HTR-8/SVneo (cell line): ENCODE data around the gene GNB2.
A peak's percentile ranks its signal among the peaks of the same experiment; 100 is the strongest.

Experiments used
- DNase-seq: peaks from one replicate; pipeline ENCODE4 v3.0.0; 2011; ENCODE audit warnings: low spot score, mixed read lengths; ENCODE audit not compliant: insufficient read length
- FAIRE-seq: peaks from 2 replicates; lab custom pipeline; 2011; peaks lifted over from hg19 to GRCh38; lab: Jason Lieb, UNC

GNB2 gene

DNA sequence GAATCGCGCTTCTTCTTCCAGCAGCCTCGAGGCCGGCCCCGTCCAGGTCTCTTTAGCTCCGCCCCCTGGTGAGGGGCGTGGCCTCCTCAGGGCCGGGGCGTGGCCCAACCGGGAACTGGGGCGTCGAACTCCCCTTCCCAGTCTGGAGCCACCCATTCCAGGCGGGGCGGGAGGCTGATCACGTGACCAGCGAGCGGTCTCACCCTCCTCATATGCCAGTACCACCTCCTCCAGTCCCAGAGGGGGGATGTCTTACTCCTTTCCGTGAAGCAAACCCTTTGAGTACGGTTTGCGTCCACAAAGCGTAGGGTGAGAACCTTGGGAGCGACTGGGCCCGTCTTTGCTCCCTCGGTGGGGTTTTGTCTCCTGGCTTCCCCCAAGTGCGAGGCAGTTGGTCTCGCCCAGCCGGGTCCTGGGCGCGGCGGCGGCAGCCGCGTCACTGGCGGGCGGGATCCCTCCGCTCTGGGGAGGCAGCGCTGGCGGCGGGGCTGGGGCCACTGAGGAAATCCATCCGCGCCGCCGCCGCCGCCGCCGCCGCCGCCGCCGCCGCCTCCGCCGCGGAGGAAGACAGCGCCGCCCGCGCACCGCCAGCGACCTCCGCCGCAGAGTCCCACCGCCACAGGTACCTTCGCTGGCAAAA is at the start of gene GNB2:
Gene GNB2, plus strand, starts transcription at position 439 of the 640 bp plus-strand sequence. CDS start 2,526 bp downstream, outside the sequence.
- FAIRE-seq (peak; percentile 92), DNase-seq (peak; percentile 88)

GRCh38 chr7:100623951-100624824 is 49.4 kb upstream of the GNB2 start:
- DNase-seq (no peak), FAIRE-seq (no peak)

- no peak for FAIRE-seq
Measured at GRCh38 chr7:100626055-100626454, 47.5 kb upstream of the GNB2 start.

GRCh38 chr7:100626530-100627237 is 46.9 kb upstream of the GNB2 start:
- DNase-seq = peak; percentile 72
- no peak for FAIRE-seq

More at GRCh38 chr7:100626055-100626454, 47.5 kb upstream of the GNB2 start:
- DNase-seq = no peak

- no peak for FAIRE-seq
- DNase-seq = no peak
Measured at GRCh38 chr7:100627238-100627549, 46.3 kb upstream of the GNB2 start.

DNA sequence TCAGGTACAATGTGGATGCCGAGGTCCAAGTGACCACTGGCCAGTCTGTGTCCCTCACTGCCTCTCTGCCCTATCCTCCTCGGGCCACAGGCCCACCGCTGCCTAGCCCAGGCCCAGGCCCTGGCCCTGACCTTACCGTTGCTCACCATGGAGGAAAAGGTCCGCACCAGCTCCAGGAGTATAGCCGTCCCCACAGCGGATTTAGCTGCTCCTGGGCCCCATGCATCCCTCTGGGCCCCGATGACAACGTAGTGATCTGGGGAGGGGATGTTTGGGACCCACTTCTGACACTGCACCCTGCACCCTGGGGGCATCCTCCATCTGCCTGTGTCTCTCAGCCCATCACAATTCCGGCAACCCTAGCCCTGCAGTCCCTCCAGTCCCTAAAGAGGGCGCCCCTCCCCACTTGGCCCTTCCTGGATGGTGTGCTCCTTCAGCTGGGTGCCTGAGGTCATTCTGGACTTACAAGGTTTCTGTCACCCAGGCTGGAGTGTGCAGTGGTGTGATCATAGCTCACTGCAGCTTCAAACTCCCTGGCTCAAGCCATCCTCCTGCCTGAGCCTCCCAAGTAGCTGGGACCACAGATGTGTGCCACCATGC is 44.3 kb upstream of the GNB2 start:
- FAIRE-seq = no peak
- DNase-seq = no peak

DNA sequence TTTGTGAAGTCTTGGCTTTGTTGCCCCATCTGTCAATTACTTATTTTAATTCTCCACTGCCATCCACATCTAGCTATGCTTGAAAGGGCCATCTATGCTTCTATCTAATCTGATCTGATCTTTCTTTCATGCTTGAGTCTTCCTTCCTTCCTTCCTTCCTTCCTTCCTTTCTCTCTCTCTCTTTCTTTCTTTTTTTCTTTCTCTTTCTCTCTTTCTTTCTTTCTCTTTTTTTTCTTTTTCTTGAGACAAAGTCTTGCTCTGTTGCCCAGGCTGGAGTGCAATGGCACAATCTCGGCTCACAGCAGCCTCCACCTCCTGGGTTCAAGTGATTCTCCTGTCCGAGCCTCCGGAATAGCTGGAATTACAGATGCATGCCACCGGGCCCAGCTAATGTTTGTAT is 43.5 kb upstream of the GNB2 start:
- DNase-seq (no peak), FAIRE-seq (no peak)

DNA sequence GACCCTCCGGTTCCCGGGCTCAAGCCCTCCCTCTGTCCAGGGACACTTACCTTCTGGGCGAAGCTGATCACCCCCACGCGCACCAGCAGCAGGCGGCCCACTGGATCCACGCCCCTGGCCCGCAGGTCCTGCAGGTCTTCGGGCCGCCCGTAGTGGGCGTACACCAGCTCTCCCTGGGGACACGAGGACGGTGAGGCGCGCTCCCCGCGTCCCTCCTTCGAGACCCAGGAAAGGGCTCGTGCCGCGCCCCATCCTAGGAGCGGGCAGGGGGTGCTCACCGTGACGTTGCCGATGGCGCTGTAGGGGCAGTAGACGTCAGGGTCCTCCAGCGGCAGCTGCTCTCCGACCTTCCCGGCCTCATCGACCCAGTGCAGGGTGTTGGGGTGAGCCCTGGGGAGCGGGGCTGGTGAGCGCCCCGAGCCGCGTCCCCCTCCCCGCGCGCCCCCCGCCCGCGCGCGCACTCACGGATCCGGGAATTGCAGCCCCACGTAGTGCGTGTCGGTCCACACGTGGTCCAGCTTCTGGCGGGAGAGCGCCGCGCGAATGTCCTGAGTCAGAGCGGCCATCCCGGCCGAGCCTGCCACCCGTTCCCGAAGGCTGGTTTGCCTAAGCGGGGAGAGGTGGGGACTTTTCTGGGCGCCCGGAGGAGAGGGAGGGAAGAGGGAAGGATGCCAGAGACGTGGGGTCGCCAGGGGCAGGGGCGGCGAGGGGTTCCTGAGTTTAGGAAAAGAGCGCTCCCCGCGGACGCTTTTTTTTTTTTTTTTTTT is 40.4 kb upstream of the GNB2 start:
- DNase-seq (no peak), FAIRE-seq (no peak)

DNA sequence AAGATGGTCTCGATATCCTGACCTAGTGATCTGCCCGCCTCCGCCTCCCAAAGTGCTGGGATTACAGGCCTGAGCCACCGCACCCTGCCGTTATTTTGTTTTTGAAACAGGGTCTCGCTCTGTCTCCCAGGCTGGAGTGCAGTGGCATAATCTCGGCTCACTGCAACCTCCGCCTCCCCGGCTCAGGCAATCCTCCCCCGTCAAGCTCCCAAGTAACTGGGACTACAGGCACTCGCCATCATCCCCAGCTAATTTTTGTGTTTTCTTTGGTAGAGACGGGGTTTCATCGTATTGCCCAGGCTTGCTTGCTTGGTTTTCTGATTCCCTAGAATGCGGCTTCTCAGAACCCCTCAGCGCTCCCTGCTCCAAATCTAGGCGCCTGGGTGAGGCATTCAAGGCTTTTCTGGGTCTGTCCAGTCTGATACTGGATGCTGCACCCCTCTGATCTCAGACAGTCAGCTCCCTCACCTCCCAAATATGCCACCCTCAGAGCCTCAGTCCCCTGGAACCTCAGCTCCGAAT is 33.5 kb upstream of the GNB2 start:
- FAIRE-seq = no peak

GRCh38 chr7:100640517-100641440 is 32.8 kb upstream of the GNB2 start:
- DNase-seq (no peak), FAIRE-seq (no peak)

More for the DNA sequence above, 33.5 kb upstream of the GNB2 start:
- DNase-seq = no peak

DNA sequence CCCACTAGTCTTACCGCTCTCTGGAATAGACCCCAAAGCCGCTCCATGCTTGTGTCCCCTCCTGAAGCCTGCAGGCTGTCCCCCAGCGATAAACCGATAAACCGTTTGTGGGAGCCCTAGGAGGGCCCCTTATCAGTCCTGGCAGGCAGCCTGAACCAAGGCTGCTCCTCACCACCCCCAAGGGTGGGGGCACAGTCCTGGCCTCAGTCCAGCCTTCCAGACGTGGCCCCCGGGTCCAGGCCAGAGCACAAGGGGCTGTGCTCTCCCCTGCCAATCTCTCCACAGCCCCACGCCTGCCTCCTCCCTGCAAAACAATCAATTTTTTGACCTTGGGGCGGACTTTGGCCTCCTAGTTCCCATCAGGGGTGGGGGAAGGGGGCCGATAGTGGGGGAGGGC is 32.1 kb upstream of the GNB2 start, which contains the start of gene TFR2:
Gene TFR2, minus strand, starts transcription at position 90 of the 397 bp plus-strand sequence. Its CDS starts 43 bp downstream, at position 47.
- FAIRE-seq = no peak
- no peak for DNase-seq

DNA sequence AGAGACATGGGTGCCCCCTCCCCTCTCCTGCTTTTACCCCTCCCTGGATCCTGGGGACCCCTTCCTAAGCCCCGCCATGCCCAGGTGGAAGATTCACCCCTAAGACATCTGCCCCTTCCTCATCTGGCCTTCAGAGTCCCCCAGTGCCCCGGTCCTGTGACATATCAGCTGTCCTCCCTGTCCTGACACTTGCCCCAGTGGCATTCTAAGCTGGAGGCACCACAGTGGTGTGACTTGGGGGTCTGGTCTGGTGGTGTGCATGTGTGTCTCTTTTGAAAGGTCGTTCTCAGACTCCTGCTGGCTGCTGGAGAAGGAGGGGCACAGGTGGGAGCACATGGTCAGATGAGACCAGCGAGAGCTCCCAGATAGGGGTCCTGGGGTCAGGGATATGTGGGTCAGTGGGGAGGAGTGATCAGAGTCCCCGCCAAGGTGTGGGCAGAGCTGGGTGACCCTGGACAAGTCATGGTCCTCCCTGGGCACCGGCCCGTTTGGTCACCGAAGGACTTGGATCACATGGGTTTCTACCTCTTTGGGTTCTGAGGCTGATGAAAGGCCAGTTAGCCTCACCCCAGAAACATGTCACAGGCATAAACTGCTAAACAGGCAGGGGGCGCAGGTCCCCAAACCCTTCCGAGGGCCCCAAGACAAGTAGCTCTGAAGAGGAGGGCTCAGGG is 31.5 kb upstream of the GNB2 start:
- DNase-seq (no peak), FAIRE-seq (no peak)

- FAIRE-seq (no peak), DNase-seq (no peak)
Measured at GRCh38 chr7:100642534-100642907, 31.0 kb upstream of the GNB2 start.

DNA sequence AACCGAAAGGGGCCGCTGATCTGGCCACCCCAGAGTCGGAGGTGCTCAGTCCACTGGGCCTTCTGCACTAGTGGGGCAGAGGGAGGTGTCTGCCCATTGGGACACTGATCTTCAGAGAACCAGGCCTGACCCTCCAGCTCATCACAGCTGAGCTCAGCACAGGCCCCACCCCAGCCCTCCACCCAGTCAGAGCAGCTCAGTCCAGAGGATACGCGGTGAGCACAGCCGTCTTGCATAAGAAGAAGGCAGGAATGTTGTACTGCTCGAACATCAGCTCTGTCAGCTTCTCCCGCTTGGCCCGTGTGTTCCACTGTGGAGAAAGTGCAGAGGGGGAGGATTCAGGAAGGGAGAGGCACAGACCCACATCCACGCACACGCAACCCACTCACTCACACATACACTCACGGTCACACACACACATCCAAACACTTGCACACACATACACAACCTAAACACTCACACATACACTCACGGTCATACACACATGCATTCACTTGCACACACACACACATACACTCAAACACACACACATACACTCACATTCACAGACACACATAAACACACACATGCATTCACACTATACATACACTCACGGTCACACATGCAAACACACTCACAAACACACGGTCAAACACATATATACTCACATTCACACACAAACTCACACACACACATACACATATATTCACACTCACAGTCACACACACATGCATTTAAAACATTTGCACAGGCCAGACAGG is 23.5 kb upstream of the GNB2 start:
- no peak for FAIRE-seq
- DNase-seq = no peak

GRCh38 chr7:100654908-100655831 is 18.4 kb upstream of the GNB2 start:
- no peak for FAIRE-seq

DNA sequence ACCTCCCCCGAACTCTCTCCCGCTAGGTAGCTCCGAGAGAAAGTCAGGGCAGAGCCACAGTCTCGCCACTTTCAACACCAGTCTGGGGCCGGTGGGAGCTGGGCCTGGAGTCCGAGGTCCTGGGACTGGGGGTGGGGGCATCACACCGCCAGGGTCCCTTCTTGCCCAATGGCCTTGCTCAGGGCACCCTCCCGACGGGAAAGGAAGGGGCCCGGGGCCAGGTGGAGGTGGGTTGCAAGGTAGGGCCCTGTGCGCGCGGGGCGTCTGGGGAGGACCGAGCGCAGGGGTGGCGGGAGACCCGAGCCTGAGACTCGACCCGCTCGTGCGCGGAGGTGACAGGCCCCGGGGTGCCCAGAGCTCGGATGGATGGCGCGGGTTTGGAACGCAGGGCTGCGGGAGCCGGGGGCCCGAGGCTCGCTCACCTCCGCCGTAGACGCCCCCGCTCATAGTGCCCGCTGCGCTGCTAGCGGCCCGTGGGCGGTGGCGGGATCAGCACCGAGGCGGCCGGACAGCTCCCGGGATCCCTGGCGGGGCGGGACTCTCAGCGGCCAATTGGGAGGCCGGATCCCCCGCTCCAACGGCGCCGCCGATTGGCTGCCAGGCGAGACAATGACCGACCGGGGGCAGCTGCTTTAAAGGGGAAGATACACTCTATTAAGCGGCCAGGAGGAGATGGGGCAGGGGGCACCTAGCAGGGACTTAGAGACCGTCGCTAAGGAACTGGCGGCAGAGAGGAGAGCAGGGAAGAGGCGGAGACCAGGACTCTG is 17.4 kb upstream of the GNB2 start, which contains the start of gene ACTL6B:
Gene ACTL6B, minus strand, starts transcription at position 541 of the 767 bp plus-strand sequence. Its CDS starts 94 bp downstream, at position 447.
- no peak for FAIRE-seq
- DNase-seq = no peak

More at GRCh38 chr7:100654908-100655831, 18.4 kb upstream of the GNB2 start:
- no peak for DNase-seq
